ENCODE data around the gene DBR1.

DBR1 gene

GRCh38 chr3:138187296-138188012 is 12.7 kb upstream of the DBR1 start, which contains the start of gene ARMC8:
Gene ARMC8 (plus strand): TSS chr3:138187301. CDS start chr3:138187555, 254 bp downstream.
- peak within 1 kb of the TSS; percentile 89 for H3K27ac ChIP-seq
- no peak for TF ChIP-seq CTCF (IDR thresholded peaks at IDR 0.05)
- no peak for TF ChIP-seq ZFX (IDR thresholded peaks at IDR 0.05; ENCODE audit: borderline replicate concordance)

- no peak for TF ChIP-seq CTCF (IDR thresholded peaks at IDR 0.05)
- no peak for TF ChIP-seq ZFX (IDR thresholded peaks at IDR 0.05; ENCODE audit: borderline replicate concordance)
- peak overlapping the region; percentile 89 for H3K27ac ChIP-seq
Observed at GRCh38 chr3:138186803-138187295, 12.1 kb upstream of the DBR1 start.

- TF ChIP-seq ZFX (IDR thresholded peaks at IDR 0.05; ENCODE audit: borderline replicate concordance) (no peak), CTCF (IDR thresholded peaks at IDR 0.05) (no peak)
- H3K27ac ChIP-seq = peak overlapping the region; percentile 89
Observed at GRCh38 chr3:138186221-138186620, 11.5 kb upstream of the DBR1 start.

- no peak for TF ChIP-seq CTCF (IDR thresholded peaks at IDR 0.05)
- no peak for TF ChIP-seq ZFX (IDR thresholded peaks at IDR 0.05; ENCODE audit: borderline replicate concordance)
- no peak overlapping the region for H3K27ac ChIP-seq
Observed at GRCh38 chr3:138184994-138185393, 10.3 kb upstream of the DBR1 start.

GRCh38 chr3:138180375-138181029 is 5.8 kb upstream of the DBR1 start:
- no peak overlapping the region for H3K27ac ChIP-seq
- peak; percentile 81 for TF ChIP-seq CTCF (IDR thresholded peaks at IDR 0.05)
- no peak for TF ChIP-seq ZFX (IDR thresholded peaks at IDR 0.05; ENCODE audit: borderline replicate concordance)

- no peak for TF ChIP-seq ZFX (IDR thresholded peaks at IDR 0.05; ENCODE audit: borderline replicate concordance)
- TF ChIP-seq CTCF (IDR thresholded peaks at IDR 0.05) = no peak
- H3K27ac ChIP-seq = peak overlapping the region; percentile 91
Observed at GRCh38 chr3:138173769-138174420, 826 bp downstream of the DBR1 start.

Data from 22Rv1 (cell line).